ENCODE data around the gene ZNF611.
"Not testable (repeated sequence)": the region's sequence is repeated elsewhere in the genome, so short reads cannot be mapped to it uniquely, and the experiment has no call there.

Gene ZNF611

GRCh38 chr19:52734893-52735661 is at the start of gene ZNF611:
Gene ZNF611, minus strand, starts transcription at chr19:52735044. Its CDS starts 19,150 bp downstream, at chr19:52715894.
- Mint-ChIP-seq H3K4me1 (ENCODE audit: low read depth) (peaks cover 15% of the 10 kb centered on the region), H3K27me3 (ENCODE audit: low read depth) (no peaks in the 10 kb centered on the region), H3K36me3 (ENCODE audit: low read depth) (peaks cover 26% of the 10 kb centered on the region), H3K9me3 (peaks cover 24% of the 10 kb centered on the region), H3K4me3 (peak within 1 kb of the TSS; percentile 95), H3K27ac (peak within 1 kb of the TSS; percentile 90)
- peak; percentile 96 for DNase-seq (ENCODE audit: low spot score)

GRCh38 chr19:52782864-52783263 is 48.0 kb upstream of the ZNF611 start:
- not testable (repeated sequence) for H3K4me3 Mint-ChIP-seq; DNase-seq (ENCODE audit: low spot score); H3K27me3 Mint-ChIP-seq (ENCODE audit: low read depth); H3K27ac Mint-ChIP-seq
- peaks cover 68% of the 10 kb centered on the region for H3K36me3 Mint-ChIP-seq (ENCODE audit: low read depth)
- H3K4me1 Mint-ChIP-seq (ENCODE audit: low read depth): peaks cover 31% of the 10 kb centered on the region
- peaks cover 63% of the 10 kb centered on the region for H3K9me3 Mint-ChIP-seq

- Mint-ChIP-seq H3K4me3 (peak overlapping the region; percentile 46), H3K36me3 (ENCODE audit: low read depth) (peaks cover 83% of the 10 kb centered on the region), H3K4me1 (ENCODE audit: low read depth) (peaks cover 14% of the 10 kb centered on the region), H3K9me3 (peaks cover 64% of the 10 kb centered on the region), H3K27ac (no peak overlapping the region), H3K27me3 (ENCODE audit: low read depth) (no peaks in the 10 kb centered on the region)
- peak; percentile 43 for DNase-seq (ENCODE audit: low spot score)
These were observed 44.0 kb upstream of the ZNF611 start for GRCh38 chr19:52778811-52779210.

- H3K9me3 Mint-ChIP-seq: peaks cover 52% of the 10 kb centered on the region
- not testable (repeated sequence) for H3K27ac Mint-ChIP-seq; DNase-seq (ENCODE audit: low spot score); H3K4me3 Mint-ChIP-seq; H3K4me1 Mint-ChIP-seq (ENCODE audit: low read depth); H3K36me3 Mint-ChIP-seq (ENCODE audit: low read depth); H3K27me3 Mint-ChIP-seq (ENCODE audit: low read depth)
These were observed 21.6 kb upstream of the ZNF611 start for GRCh38 chr19:52756447-52756846.

GRCh38 chr19:52749780-52750179 is 14.9 kb upstream of the ZNF611 start:
- H3K4me3 Mint-ChIP-seq: no peak overlapping the region
- H3K27ac Mint-ChIP-seq: no peak overlapping the region
- no peaks in the 10 kb centered on the region for H3K27me3 Mint-ChIP-seq (ENCODE audit: low read depth)
- DNase-seq (ENCODE audit: low spot score): no peak
- peaks cover 42% of the 10 kb centered on the region for H3K9me3 Mint-ChIP-seq
- no peaks in the 10 kb centered on the region for H3K36me3 Mint-ChIP-seq (ENCODE audit: low read depth)
- peaks cover 5% of the 10 kb centered on the region for H3K4me1 Mint-ChIP-seq (ENCODE audit: low read depth)

GRCh38 chr19:52748336-52748950 is 13.6 kb upstream of the ZNF611 start:
- no peak overlapping the region for H3K4me3 Mint-ChIP-seq

GRCh38 chr19:52745919-52746318 is 11.1 kb upstream of the ZNF611 start:
- H3K4me1 Mint-ChIP-seq (ENCODE audit: low read depth): peaks cover 19% of the 10 kb centered on the region
- not testable (repeated sequence) for H3K27me3 Mint-ChIP-seq (ENCODE audit: low read depth); H3K36me3 Mint-ChIP-seq (ENCODE audit: low read depth); H3K4me3 Mint-ChIP-seq; H3K27ac Mint-ChIP-seq; DNase-seq (ENCODE audit: low spot score)
- H3K9me3 Mint-ChIP-seq: peaks cover 38% of the 10 kb centered on the region

More at GRCh38 chr19:52748336-52748950, 13.6 kb upstream of the ZNF611 start:
- no peak overlapping the region for H3K27ac Mint-ChIP-seq
- peaks cover 35% of the 10 kb centered on the region for H3K9me3 Mint-ChIP-seq
- no peaks in the 10 kb centered on the region for H3K27me3 Mint-ChIP-seq (ENCODE audit: low read depth)
- H3K36me3 Mint-ChIP-seq (ENCODE audit: low read depth): no peaks in the 10 kb centered on the region
- H3K4me1 Mint-ChIP-seq (ENCODE audit: low read depth): peaks cover 5% of the 10 kb centered on the region
- DNase-seq (ENCODE audit: low spot score): no peak

- peaks cover 17% of the 10 kb centered on the region for H3K4me1 Mint-ChIP-seq (ENCODE audit: low read depth)
- H3K27me3 Mint-ChIP-seq (ENCODE audit: low read depth): no peaks in the 10 kb centered on the region
- H3K9me3 Mint-ChIP-seq: peaks cover 40% of the 10 kb centered on the region
- DNase-seq (ENCODE audit: low spot score): no peak
- H3K36me3 Mint-ChIP-seq (ENCODE audit: low read depth): peaks cover 3% of the 10 kb centered on the region
- H3K4me3 Mint-ChIP-seq: no peak overlapping the region
- no peak overlapping the region for H3K27ac Mint-ChIP-seq
These were observed 8.2 kb upstream of the ZNF611 start for GRCh38 chr19:52743091-52743490.

GRCh38 chr19:52742516-52742915 is 7.7 kb upstream of the ZNF611 start:
- peaks cover 17% of the 10 kb centered on the region for H3K4me1 Mint-ChIP-seq (ENCODE audit: low read depth)
- H3K27ac Mint-ChIP-seq: peak overlapping the region; percentile 21
- no peak for DNase-seq (ENCODE audit: low spot score)
- H3K36me3 Mint-ChIP-seq (ENCODE audit: low read depth): peaks cover 3% of the 10 kb centered on the region
- H3K4me3 Mint-ChIP-seq: no peak overlapping the region
- H3K9me3 Mint-ChIP-seq: peaks cover 36% of the 10 kb centered on the region
- no peaks in the 10 kb centered on the region for H3K27me3 Mint-ChIP-seq (ENCODE audit: low read depth)

GRCh38 chr19:52741951-52742485 is 7.2 kb upstream of the ZNF611 start:
- no peak overlapping the region for H3K27ac Mint-ChIP-seq
- H3K4me1 Mint-ChIP-seq (ENCODE audit: low read depth): peaks cover 17% of the 10 kb centered on the region
- no peak for DNase-seq (ENCODE audit: low spot score)
- no peak overlapping the region for H3K4me3 Mint-ChIP-seq
- H3K27me3 Mint-ChIP-seq (ENCODE audit: low read depth): no peaks in the 10 kb centered on the region
- peaks cover 40% of the 10 kb centered on the region for H3K9me3 Mint-ChIP-seq
- peaks cover 3% of the 10 kb centered on the region for H3K36me3 Mint-ChIP-seq (ENCODE audit: low read depth)

GRCh38 chr19:52741371-52741770 is 6.5 kb upstream of the ZNF611 start:
- H3K27me3 Mint-ChIP-seq (ENCODE audit: low read depth); H3K4me3 Mint-ChIP-seq; H3K36me3 Mint-ChIP-seq (ENCODE audit: low read depth); DNase-seq (ENCODE audit: low spot score); H3K27ac Mint-ChIP-seq: not testable (repeated sequence)
- H3K4me1 Mint-ChIP-seq (ENCODE audit: low read depth): peaks cover 17% of the 10 kb centered on the region
- peaks cover 43% of the 10 kb centered on the region for H3K9me3 Mint-ChIP-seq

GRCh38 chr19:52739576-52739975 is 4.7 kb upstream of the ZNF611 start:
- Mint-ChIP-seq H3K9me3 (peaks cover 43% of the 10 kb centered on the region), H3K4me1 (ENCODE audit: low read depth) (peaks cover 18% of the 10 kb centered on the region), H3K27ac (peak overlapping the region; percentile 13), H3K27me3 (ENCODE audit: low read depth) (no peaks in the 10 kb centered on the region), H3K4me3 (no peak overlapping the region), H3K36me3 (ENCODE audit: low read depth) (peaks cover 3% of the 10 kb centered on the region)
- DNase-seq (ENCODE audit: low spot score): no peak

- peak overlapping the region; percentile 90 for H3K27ac Mint-ChIP-seq
- DNase-seq (ENCODE audit: low spot score): no peak
- peaks cover 15% of the 10 kb centered on the region for H3K4me1 Mint-ChIP-seq (ENCODE audit: low read depth)
- H3K27me3 Mint-ChIP-seq (ENCODE audit: low read depth): no peaks in the 10 kb centered on the region
- peak overlapping the region; percentile 95 for H3K4me3 Mint-ChIP-seq
- peaks cover 31% of the 10 kb centered on the region for H3K9me3 Mint-ChIP-seq
- H3K36me3 Mint-ChIP-seq (ENCODE audit: low read depth): peaks cover 24% of the 10 kb centered on the region
These were observed 890 bp upstream of the ZNF611 start for GRCh38 chr19:52735734-52736133.

GRCh38 chr19:52734331-52734892 is 432 bp downstream of the ZNF611 start:
- Mint-ChIP-seq H3K27me3 (ENCODE audit: low read depth) (no peaks in the 10 kb centered on the region), H3K36me3 (ENCODE audit: low read depth) (peaks cover 29% of the 10 kb centered on the region), H3K4me1 (ENCODE audit: low read depth) (peaks cover 15% of the 10 kb centered on the region), H3K9me3 (peaks cover 24% of the 10 kb centered on the region), H3K27ac (peak overlapping the region; percentile 90), H3K4me3 (peak overlapping the region; percentile 95)
- no peak for DNase-seq (ENCODE audit: low spot score)
